Fibroblast of lung (primary cell): ENCODE data around the gene ZNF771.

Experiments used
- EZH2 ChIP-seq: IDR thresholded peaks from 2 replicates; pipeline ENCODE4 v1.5.1; 2012; ENCODE audit warnings: low read length, control low read depth, mild to moderate bottlenecking; ENCODE audit errors: missing control alignments
- TF ChIP-seq, protein P1 (sequence below), 2 donors: IDR thresholded peaks in 1 of 2; conservative IDR thresholded peaks in 1 of 2; 1 replicate in 1 of 2; 2 replicates in 1 of 2; pipeline ENCODE4 v1.5.1; 2011 to 2012; ENCODE audit warnings: low read length in 2 of 2, control low read depth in 1 of 2, inconsistent platforms in 1 of 2, low read depth in 1 of 2, mild to moderate bottlenecking in 1 of 2

DNA sequence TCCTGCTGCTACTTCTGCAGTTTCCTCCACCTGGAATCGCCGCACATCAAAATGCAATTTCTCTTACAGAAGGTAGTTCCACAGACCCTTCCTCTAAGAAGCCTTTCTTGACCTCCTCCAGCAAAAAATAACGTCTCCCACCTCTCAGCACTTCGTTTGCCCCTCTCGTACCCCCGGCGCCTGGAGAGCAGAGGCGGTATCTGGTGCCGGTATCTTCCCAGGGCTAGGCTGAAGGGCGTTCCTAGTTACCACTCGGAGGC, 21.9 kb downstream of the ZNF771 start:
- TF ChIP-seq, protein P1, sequence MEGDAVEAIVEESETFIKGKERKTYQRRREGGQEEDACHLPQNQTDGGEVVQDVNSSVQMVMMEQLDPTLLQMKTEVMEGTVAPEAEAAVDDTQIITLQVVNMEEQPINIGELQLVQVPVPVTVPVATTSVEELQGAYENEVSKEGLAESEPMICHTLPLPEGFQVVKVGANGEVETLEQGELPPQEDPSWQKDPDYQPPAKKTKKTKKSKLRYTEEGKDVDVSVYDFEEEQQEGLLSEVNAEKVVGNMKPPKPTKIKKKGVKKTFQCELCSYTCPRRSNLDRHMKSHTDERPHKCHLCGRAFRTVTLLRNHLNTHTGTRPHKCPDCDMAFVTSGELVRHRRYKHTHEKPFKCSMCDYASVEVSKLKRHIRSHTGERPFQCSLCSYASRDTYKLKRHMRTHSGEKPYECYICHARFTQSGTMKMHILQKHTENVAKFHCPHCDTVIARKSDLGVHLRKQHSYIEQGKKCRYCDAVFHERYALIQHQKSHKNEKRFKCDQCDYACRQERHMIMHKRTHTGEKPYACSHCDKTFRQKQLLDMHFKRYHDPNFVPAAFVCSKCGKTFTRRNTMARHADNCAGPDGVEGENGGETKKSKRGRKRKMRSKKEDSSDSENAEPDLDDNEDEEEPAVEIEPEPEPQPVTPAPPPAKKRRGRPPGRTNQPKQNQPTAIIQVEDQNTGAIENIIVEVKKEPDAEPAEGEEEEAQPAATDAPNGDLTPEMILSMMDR (conservative IDR thresholded peaks at IDR 0.05 in 1 of 2, IDR thresholded peaks at IDR 0.05 in 1 of 2; ENCODE audit: low read depth in 1 of 2, low read length in 2 of 2), result no peak
- no peak for TF ChIP-seq EZH2
